Activated CD4-positive, alpha-beta T cell treated with anti-CD3 and anti-CD28 coated beads for 36 hours (primary cell): ENCODE results near the gene DMAC2. TPM values are rescaled to one million over a fixed set of nuclear protein-coding genes. Genes with fewer than 3 reads are reported as not detected.

Experiments
- ATAC-seq: fragments of 200-7000 bp; cut with Tn5 transposase; one replicate; pipeline ENCODE4 v1.10.0; 2021; ENCODE audit warnings: mild to moderate bottlenecking, moderate library complexity
- CTCF ChIA-PET: fragments of 350-600 bp; sonication (Branson Sonifier 250); formaldehyde crosslinking; loops from one replicate; lab custom pipeline; 2021; ENCODE audit warnings: antibody characterized with exemption; lab: Charles Lee
- POLR2A ChIA-PET: fragments of 350-600 bp; sonication (Branson Sonifier 250); formaldehyde crosslinking; loops from one replicate; lab custom pipeline; 2021; ENCODE audit warnings: antibody characterized with exemption, inconsistent platforms; lab: Charles Lee
- DNase-seq: peaks from one replicate; pipeline ENCODE4 v3.0.0-alpha.2; 2020
- H3K27ac Mint-ChIP-seq: one replicate; pipeline ENCODE4 v1.8.0; 2021; ENCODE audit warnings: mixed read lengths
- H3K27me3 Mint-ChIP-seq: one replicate; pipeline ENCODE4 v1.8.0; 2021; ENCODE audit warnings: mixed read lengths
- H3K36me3 Mint-ChIP-seq: one replicate; pipeline ENCODE4 v1.8.0; 2021; ENCODE audit warnings: low read depth, mixed read lengths
- H3K4me1 Mint-ChIP-seq: one replicate; pipeline ENCODE4 v1.8.0; 2021; ENCODE audit warnings: mixed read lengths
- H3K4me3 Mint-ChIP-seq: one replicate; pipeline ENCODE4 v1.8.0; 2021; ENCODE audit warnings: mild to moderate bottlenecking, moderate library complexity, mixed read lengths
- H3K9me3 Mint-ChIP-seq: one replicate; pipeline ENCODE4 v1.8.0; 2021; ENCODE audit warnings: low read depth, mixed read lengths
- intact Hi-C, 2 experiments: fragments of 100-400 bp; cut with DNase I in 1 of 2; cut with micrococcal nuclease in 1 of 2; formaldehyde crosslinking; loops; one replicate each; pipeline versions ENCODE4 v1.14.2 to v1.15.1; 2022 to 2024; cut with DNase I, micrococcal nuclease
- total RNA-seq, 2 experiments: library from RNA; stranded (reverse); gene quantifications; one replicate each; pipeline ENCODE4 v1.2.3, GENCODE V29; 2021

Gene DMAC2
- total RNA-seq, 2 experiments from 2014 or later, result 52.5 to 66.3 TPM

GRCh38 chr19:41421973-41422372 is 17.7 kb downstream of the DMAC2 start:
- Mint-ChIP-seq H3K36me3 (peaks cover 20% of the 10 kb centered on the region), H3K27me3 (no peaks in the 10 kb centered on the region), H3K4me3 (no peak overlapping the region), H3K4me1 (peaks cover 2% of the 10 kb centered on the region), H3K27ac (no peak overlapping the region), H3K9me3 (no peaks in the 10 kb centered on the region)
- ChIA-PET CTCF (no interaction called here), POLR2A (no interaction called here)
- ATAC-seq (no peak), DNase-seq (no peak)
- intact Hi-C loops, result no loop called here

DNA sequence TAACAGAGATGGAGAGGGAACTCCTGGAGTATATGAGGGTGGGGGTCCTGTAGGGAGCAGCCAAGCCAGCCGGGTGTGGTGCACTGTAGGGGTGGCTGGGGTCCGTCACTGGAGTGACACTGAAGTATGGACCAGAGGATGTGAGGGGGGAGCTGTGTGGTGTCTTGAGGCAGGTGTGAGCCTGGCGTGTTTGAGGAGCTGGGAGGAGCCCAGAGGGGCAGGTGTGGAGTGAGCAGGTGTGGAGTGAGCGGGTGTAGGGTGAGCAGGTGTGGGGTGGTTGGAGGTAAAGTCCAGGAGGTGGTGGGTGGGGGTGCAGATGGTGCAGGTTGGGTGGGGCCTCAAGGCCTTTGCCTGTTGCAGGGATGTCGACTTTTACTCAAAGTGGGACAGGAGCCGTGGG is 18.4 kb downstream of the DMAC2 start:
- ATAC-seq (no peak), DNase-seq (no peak)
- intact Hi-C loops, result no loop called here
- H3K27ac Mint-ChIP-seq, result no peak overlapping the region
- H3K9me3 Mint-ChIP-seq, result no peaks in the 10 kb centered on the region
- H3K4me3 Mint-ChIP-seq, result no peak overlapping the region
- no peaks in the 10 kb centered on the region for H3K4me1 Mint-ChIP-seq
- H3K36me3 Mint-ChIP-seq, result peaks cover 22% of the 10 kb centered on the region
- H3K27me3 Mint-ChIP-seq, result no peaks in the 10 kb centered on the region
- ChIA-PET POLR2A (no interaction called here), CTCF (no interaction called here)

DNA sequence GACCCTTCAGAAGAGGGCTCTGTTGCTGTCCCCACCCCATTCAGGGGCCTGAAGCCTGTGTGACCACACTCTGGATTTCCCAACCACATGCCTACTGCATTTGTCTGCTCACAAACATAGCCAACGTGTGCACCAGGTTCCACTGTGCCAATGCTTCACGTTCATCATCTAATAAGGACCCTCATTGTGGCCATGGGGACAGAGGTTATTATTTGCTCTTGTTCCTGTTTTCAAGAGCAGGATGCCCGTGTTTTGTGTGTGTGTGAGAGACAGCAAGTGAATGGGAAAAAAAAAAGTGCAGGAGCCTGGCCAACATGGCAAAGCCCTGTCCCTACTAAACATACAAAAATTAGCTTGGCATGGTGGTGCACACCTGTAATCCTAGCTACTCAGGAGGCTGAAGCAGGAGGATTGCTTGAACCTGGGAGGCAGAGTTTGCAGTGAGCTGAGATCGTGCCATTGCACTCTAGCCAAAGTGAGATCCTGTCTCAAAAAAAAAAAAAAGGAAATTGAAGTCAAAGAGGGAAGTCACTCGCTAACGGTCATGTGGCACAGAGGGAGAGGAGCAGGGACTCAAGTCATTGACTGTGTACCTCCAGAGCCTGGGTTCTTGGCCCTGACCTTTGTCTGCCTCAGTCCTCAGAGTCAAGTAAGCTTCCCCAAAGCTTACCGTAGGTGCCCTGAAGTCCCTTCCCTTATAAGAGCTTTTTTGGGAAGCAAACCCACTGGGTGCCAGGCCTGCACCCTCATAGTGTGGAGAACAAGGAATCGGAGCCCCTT is 19.4 kb downstream of the DMAC2 start:
- no peaks in the 10 kb centered on the region for H3K27me3 Mint-ChIP-seq
- POLR2A ChIA-PET, result no interaction called here
- no peak for ATAC-seq
- DNase-seq, result no peak
- intact Hi-C loops, result no loop called here
- no peaks in the 10 kb centered on the region for H3K4me1 Mint-ChIP-seq
- H3K9me3 Mint-ChIP-seq, result no peaks in the 10 kb centered on the region
- CTCF ChIA-PET, result interaction anchor here (1.0 kb wide), 1 partner anchor 171 kb away, joined by 3 read pairs; no protein-coding TSS in a partner anchor
- no peak overlapping the region for H3K27ac Mint-ChIP-seq
- no peak overlapping the region for H3K4me3 Mint-ChIP-seq
- peaks cover 22% of the 10 kb centered on the region for H3K36me3 Mint-ChIP-seq

- no peak for ATAC-seq
- no peaks in the 10 kb centered on the region for H3K9me3 Mint-ChIP-seq
- intact Hi-C loops, result no loop called here
- H3K36me3 Mint-ChIP-seq, result peaks cover 19% of the 10 kb centered on the region
- no peaks in the 10 kb centered on the region for H3K27me3 Mint-ChIP-seq
- no peak overlapping the region for H3K27ac Mint-ChIP-seq
- no peak overlapping the region for H3K4me3 Mint-ChIP-seq
- no peak for DNase-seq
- H3K4me1 Mint-ChIP-seq, result no peaks in the 10 kb centered on the region
- POLR2A ChIA-PET, result no interaction called here
- CTCF ChIA-PET, result no interaction called here
Measured at GRCh38 chr19:41416194-41416674, 23.5 kb downstream of the DMAC2 start.

DNA sequence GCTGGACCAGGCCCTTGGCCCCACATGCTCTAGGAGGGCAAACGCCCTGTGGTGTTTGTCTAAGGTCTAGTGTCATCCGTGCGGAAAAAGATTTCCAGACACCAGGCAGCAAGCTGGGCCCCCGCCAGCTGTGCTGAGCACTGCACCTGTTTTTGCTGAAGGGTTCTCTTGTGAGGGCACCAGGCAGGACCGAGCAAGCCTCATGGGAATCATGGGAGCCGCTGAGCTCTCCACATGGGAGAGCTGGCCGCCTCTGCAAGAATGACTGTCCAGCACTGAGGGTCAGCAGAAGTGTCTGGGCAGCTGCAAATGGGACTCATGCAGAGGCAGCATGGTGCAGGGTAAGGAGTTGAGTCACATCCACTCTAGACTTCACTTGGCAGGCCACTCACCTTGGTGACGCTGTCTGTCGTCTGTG is 24.5 kb downstream of the DMAC2 start:
- Mint-ChIP-seq H3K36me3 (peaks cover 19% of the 10 kb centered on the region), H3K4me1 (peaks cover under 1% of the 10 kb centered on the region), H3K4me3 (no peak overlapping the region), H3K27ac (no peak overlapping the region), H3K9me3 (no peaks in the 10 kb centered on the region), H3K27me3 (no peaks in the 10 kb centered on the region)
- intact Hi-C loops, result no loop called here
- no peak for DNase-seq
- no peak for ATAC-seq
- POLR2A ChIA-PET, result no interaction called here
- CTCF ChIA-PET, result no interaction called here

GRCh38 chr19:41414461-41414860 is 25.3 kb downstream of the DMAC2 start:
- Mint-ChIP-seq H3K9me3 (no peaks in the 10 kb centered on the region), H3K4me3 (no peak overlapping the region), H3K36me3 (peaks cover 16% of the 10 kb centered on the region), H3K4me1 (peaks cover 5% of the 10 kb centered on the region), H3K27me3 (no peaks in the 10 kb centered on the region), H3K27ac (no peak overlapping the region)
- intact Hi-C loops, result no loop called here
- ATAC-seq (no peak), DNase-seq (no peak)
- ChIA-PET CTCF (no interaction called here), POLR2A (no interaction called here)

- Mint-ChIP-seq H3K9me3 (no peaks in the 10 kb centered on the region), H3K36me3 (peaks cover 16% of the 10 kb centered on the region), H3K4me1 (peaks cover 8% of the 10 kb centered on the region), H3K27me3 (no peaks in the 10 kb centered on the region), H3K4me3 (no peak overlapping the region), H3K27ac (no peak overlapping the region)
- DNase-seq, result no peak
- no peak for ATAC-seq
- ChIA-PET POLR2A (no interaction called here), CTCF (no interaction called here)
- intact Hi-C loops, result no loop called here
Measured at GRCh38 chr19:41413947-41414346, 25.8 kb downstream of the DMAC2 start.

- ATAC-seq (no peak), DNase-seq (no peak)
- Mint-ChIP-seq H3K27me3 (no peaks in the 10 kb centered on the region), H3K4me3 (no peak overlapping the region), H3K36me3 (peaks cover 16% of the 10 kb centered on the region), H3K27ac (no peak overlapping the region), H3K4me1 (peaks cover 8% of the 10 kb centered on the region), H3K9me3 (no peaks in the 10 kb centered on the region)
- intact Hi-C loops, result no loop called here
- POLR2A ChIA-PET, result interaction anchor here (1.0 kb wide), 1 partner anchor 58 kb away, joined by 3 read pairs; no protein-coding TSS in a partner anchor
- CTCF ChIA-PET, result no interaction called here
Measured at GRCh38 chr19:41412953-41413352, 26.8 kb downstream of the DMAC2 start.

GRCh38 chr19:41411968-41412265 is 27.8 kb downstream of the DMAC2 start:
- peaks cover 14% of the 10 kb centered on the region for H3K36me3 Mint-ChIP-seq
- POLR2A ChIA-PET, result interaction anchor here (0.6 kb wide), 1 partner anchor 13 kb away, joined by 5 read pairs; no protein-coding TSS in a partner anchor
- intact Hi-C loops, result no loop called here
- H3K4me1 Mint-ChIP-seq, result peaks cover 8% of the 10 kb centered on the region
- ATAC-seq, result no peak
- H3K4me3 Mint-ChIP-seq, result no peak overlapping the region
- no peaks in the 10 kb centered on the region for H3K27me3 Mint-ChIP-seq
- H3K9me3 Mint-ChIP-seq, result no peaks in the 10 kb centered on the region
- no peak for DNase-seq
- CTCF ChIA-PET, result no interaction called here
- H3K27ac Mint-ChIP-seq, result no peak overlapping the region

DNA sequence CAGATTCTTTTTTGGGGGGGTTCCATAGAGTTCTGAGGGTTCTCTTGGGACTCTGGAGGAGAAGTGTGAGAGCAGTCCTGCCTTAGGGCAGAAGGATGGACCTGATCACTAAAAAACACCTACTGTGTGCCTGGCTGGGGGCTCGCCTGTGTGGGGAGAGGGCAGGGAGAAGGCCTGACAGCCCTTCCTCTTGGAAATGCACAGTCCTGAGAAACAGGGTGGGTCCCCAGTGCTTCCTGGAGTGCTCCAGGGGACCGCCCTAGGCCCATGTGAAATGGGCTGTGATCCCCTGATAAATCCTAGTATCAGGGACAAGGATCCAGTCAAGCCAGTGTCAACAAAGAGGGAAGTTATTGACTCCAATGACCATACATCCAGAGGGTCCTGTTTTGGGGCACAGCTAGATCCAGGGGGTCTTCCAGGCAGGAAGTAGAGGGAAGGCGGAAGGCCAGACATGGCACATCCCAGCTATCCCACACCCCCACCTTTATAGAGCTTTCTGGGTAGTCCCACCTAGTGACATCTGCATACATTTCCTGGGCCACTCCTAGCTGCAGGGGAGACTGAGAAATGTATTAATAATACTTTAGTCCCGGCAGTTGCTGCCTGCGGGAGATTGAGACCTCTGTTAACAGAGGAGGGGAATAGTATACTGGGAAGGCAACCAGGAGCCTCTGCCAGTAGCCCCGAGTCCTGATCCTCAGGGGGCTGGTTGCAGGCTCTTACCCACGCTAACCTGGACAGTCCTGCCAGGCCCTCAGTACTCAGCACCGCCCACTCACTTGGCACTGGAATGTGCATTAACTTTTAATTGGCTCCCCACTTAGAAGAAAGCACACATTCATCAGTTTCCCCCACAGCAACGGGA is 28.4 kb downstream of the DMAC2 start:
- no peak overlapping the region for H3K27ac Mint-ChIP-seq
- POLR2A ChIA-PET, result interaction anchor here (0.6 kb wide), 1 partner anchor 13 kb away, joined by 5 read pairs; no protein-coding TSS in a partner anchor

DNA sequence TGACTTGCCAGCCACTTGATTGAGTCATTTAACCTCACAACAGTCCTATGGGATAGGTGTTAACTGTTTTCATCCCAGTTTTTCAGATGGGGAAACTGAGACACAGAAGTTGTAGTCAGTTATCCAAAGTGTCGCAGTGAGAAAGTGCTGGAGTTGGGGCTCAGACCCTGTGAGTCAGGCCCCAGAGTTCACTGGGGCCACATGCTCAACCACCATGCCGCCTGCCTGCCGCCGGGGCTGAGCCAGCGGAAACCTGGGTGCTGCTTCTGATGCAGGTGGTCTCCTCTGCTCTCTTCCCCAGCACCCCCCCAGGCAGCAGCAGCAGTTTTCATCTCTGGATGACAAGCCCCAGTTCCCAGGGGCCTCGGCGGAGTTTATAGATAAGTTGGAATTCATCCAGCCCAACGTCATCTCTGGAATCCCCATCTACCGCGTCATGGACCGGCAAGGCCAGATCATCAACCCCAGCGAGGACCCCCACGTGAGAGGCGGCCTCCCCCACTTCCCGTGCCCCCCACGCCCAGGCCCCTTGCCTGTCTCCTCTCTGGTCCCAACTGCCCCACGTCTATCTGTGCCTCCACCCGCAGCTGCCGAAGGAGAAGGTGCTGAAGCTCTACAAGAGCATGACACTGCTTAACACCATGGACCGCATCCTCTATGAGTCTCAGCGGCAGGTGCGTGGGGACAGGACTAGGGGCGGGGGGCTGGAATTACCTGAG is 29.2 kb downstream of the DMAC2 start:
- Mint-ChIP-seq H3K9me3 (no peaks in the 10 kb centered on the region), H3K27me3 (no peaks in the 10 kb centered on the region), H3K4me3 (no peak overlapping the region), H3K36me3 (peaks cover 12% of the 10 kb centered on the region), H3K4me1 (peaks cover 8% of the 10 kb centered on the region), H3K27ac (no peak overlapping the region)
- DNase-seq (no peak), ATAC-seq (no peak)
- CTCF ChIA-PET, result interaction anchor here (0.5 to 0.8 kb wide), 2 partner anchors 29 to 236 kb away, joined by 3 to 6 read pairs; partner anchors contain the start of gene DMAC2
- intact Hi-C loops, result no loop called here
- POLR2A ChIA-PET, result no interaction called here

More for the DNA sequence above, 28.4 kb downstream of the DMAC2 start:
- ATAC-seq (no peak), DNase-seq (no peak)
- H3K27me3 Mint-ChIP-seq, result no peaks in the 10 kb centered on the region
- H3K4me3 Mint-ChIP-seq, result no peak overlapping the region
- intact Hi-C loops, result no loop called here
- CTCF ChIA-PET, result interaction anchor here (0.5 kb wide), 1 partner anchor 235 kb away, joined by 6 read pairs; no protein-coding TSS in a partner anchor
- H3K4me1 Mint-ChIP-seq, result peaks cover 8% of the 10 kb centered on the region
- peaks cover 12% of the 10 kb centered on the region for H3K36me3 Mint-ChIP-seq
- H3K9me3 Mint-ChIP-seq, result no peaks in the 10 kb centered on the region
